GM21723 (cell line): ENCODE measurements around the gene MCAT.
A peak's percentile ranks its signal among the peaks of the same experiment; 100 is the strongest.
"Not testable (repeated sequence)": the region's sequence is repeated elsewhere in the genome, so short reads cannot be mapped to it uniquely, and the experiment has no call there.

Experiments used
- ATAC-seq: cut with Tn5 transposase; IDR thresholded peaks from one replicate; pipeline ENCODE4 v1.9.1; 2021; ENCODE audit warnings: mild to moderate bottlenecking, moderate library complexity; ENCODE audit not compliant: unreplicated experiment

MCAT gene

DNA sequence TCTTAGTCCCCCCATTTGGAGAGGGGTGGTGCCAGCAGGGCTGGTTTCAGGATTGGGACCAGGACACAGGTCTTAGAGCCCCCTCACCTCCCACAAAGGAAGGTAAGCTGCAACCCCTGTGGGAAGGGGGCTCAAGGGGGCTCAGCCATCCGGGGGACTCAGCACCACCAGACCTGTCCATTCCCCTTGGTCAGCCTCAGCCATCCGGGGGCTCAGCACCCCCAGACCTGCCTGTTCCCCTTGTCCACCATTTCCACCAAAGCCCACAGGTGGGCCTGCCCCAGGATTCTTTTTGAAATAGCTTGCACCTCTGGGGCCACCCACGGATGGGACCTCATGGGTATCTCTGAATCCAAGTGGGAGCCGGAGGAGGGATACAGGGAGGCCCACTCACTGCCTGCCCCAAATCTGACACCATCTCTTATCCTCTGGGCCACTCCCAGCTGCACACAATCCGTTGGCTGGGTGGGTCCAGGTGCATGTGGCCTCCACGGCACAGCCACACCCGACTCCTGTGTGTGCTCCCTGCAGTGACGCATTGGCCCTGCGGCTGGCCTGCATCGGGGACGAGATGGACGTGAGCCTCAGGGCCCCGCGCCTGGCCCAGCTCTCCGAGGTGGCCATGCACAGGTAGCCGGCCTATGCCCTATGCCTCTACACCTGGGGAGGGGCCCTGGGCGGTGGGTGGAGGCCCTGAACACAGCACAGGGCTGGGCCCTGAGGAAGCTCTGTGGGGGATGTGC is 15.9 kb downstream of the MCAT start:
- ATAC-seq: no peak

DNA sequence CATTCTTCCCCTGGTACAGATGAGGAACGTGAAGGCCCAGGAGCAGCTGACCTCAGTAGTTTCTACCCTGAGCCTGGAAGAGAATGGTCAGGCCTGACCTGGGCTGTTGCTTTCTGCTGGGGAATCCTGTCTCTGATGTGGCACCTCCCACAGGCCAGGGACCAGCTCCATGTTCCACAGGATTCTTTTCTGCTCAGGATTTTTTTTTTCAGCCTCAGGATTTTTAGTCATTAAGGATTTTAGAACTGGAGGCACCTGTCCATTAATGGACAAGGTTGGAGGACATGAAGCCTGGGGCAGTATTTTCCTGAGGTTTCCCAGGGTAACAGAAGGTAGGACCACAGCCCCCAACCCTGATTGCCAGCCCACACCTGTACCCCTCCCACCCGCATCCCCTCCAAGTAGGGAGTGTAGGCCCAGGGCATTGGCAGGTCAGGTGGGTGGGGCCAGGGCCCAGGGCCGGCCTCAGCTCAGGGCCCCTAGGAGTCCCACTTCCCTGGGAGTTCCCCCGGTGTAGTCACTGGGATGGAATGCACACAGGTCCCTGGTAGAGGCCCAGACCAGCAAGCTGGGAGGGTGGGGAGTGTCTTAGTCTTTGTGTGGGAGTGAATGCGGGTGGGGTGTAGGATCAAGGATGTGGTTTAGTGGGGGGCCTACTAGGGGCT is 16.6 kb downstream of the MCAT start:
- ATAC-seq: no peak

GRCh38 chr22:43118953-43119458 is 24.2 kb downstream of the MCAT start:
- peak; percentile 52 for ATAC-seq

DNA sequence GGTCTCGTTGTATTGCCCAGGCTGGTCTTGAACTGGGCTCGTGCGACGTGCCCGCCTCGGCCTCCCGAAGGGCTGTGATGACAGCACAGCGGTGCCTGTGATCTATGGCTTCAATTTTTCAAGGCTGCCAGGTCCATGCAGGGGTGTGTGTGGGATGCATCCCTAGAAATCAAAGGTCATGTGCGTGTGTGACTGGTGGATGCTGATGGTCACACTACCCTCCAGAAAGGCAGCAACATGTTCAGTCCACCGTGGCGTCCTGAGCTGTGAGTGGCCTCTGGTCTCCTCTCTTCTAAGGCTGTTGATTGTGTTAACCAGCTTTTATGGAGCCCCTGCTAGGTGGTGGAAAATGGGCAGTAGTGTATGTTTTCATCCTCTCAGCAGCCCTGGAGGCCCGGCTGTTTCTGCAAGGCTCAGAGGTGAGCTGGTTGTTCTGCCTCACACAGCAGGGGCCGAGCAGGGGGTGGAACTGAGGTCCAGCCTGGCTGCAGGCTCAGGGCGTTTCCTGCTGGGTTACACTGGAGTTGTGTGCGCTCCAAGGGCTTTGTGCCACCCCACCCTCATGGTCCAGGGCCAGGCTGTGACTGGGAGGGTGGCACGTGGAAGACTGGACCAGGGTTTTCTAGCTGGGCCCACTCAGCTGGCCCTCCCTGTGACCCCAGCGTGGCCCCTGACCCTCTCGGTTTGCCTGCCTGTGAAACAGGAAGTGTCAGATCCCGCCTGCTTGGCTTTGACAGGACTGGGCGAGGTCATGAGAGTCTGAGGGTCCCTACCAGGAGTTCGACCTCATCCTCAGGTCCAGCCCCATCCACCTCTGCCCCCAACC is 25.0 kb downstream of the MCAT start:
- no peak for ATAC-seq

DNA sequence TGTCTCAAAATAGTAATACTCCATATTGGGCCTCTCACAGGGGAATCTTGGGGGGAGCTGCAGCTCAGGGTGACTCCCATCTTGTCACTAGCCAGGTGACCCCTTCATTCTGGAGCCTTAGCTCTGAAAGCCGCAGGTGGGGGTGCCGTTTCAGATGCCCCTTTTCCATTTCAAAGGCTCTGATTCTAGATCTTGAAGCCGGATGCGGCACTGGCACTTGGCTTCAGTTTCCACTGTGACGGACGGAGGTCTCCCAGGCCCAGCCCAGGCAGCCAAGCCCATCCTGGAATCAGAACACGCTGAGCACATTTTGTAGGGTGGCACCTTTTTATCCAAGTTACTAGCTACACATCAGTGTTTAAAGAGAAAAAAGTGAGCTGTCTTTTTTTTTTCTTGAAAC is 26.3 kb downstream of the MCAT start:
- no peak for ATAC-seq

GRCh38 chr22:43114958-43115357 is 28.2 kb downstream of the MCAT start:
- no peak for ATAC-seq

GRCh38 chr22:43113526-43114251 is 29.5 kb downstream of the MCAT start:
- no peak for ATAC-seq

DNA sequence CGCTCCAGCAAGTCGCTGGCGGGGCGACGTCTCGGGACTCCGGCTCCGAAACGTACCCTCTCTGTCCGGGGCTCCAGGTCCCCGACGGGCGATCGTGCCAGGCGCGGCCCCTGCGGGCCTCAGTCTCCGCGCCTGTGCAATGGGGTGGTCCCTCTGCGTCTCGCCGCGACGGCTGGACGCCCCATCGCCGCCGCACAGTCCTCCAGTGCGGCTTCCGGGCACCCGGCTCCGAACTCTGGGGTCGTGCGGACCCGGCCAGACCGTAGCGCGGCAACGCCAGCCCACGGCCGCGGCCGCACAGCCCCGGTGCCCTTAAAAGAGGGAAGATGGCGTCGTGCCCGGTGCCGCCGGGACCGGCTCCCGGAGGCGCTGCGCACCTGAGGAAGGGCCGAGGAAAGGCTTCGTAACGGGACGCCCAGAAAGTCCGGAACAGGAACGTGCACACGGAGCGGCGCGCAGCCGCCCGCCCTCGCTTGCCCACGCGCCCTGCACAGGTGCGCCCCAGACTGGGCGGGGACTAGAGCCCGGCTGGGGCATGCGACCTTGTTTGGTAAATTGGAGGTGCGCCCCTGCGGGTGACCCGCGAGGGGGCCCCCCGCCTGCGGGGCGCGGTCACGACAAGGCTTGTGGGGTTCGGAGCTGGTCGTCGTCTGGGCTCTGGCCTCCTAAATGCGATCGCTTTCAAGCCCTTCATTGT is 32.1 kb downstream of the MCAT start:
- ATAC-seq: peak; percentile 67

DNA sequence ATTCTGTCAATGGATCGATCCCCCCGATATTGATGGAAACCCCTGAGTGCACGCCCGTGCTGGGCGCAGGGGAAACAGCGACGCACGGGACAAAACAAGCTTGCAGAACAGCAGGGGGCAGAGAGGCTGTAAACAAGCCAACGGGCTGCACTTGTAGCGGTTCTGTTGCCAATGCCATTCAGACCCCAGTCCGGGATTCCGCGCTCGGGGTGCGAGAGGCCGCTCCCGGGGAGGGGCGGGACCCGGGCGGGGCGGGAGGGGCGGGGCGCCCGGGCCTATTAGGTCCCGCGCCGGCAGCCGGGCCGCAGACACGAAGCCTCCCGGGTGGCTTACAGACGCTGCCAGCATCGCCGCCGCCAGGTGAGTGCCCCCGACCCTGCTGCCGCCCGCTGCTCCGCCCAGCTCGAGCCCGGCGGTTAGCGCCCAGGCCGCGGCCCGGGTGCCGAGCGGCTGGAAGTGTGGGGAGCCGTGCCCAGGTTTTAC is 32.7 kb downstream of the MCAT start, which contains the start of gene BIK:
TSS of gene BIK (plus strand) at position 307 of the 483 bp plus-strand sequence. CDS start 13,273 bp downstream, outside the sequence.
- ATAC-seq: peak; percentile 47

- ATAC-seq: no peak
Measured at GRCh38 chr22:43109921-43110443, 33.2 kb downstream of the MCAT start.

- ATAC-seq: no peak
Measured at GRCh38 chr22:43109511-43109910, 33.7 kb downstream of the MCAT start.

GRCh38 chr22:43106302-43106701 is 36.9 kb downstream of the MCAT start:
- no peak for ATAC-seq

DNA sequence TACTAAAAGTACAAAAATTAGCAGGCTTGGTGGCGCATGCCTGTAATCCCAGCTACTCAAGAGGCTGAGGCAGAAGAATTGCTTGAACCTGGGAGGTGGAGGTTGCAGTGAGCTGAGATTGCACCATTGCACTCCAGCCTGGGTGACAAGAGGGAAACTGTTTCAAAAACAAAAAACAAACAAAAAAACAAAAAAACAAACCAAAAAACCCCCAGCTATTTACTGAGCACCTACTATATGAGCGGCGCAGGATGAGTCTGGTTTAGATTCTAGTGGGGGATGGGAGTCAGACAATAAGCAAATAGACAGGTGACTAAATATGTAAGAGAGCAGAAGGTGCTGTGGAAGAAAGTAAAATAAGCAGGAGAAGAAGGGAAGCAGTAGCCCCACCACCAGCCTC is 38.2 kb downstream of the MCAT start:
- ATAC-seq: not testable (repeated sequence)

- not testable (repeated sequence) for ATAC-seq
Measured at GRCh38 chr22:43104056-43104625, 39.1 kb downstream of the MCAT start.

GRCh38 chr22:43101306-43101705 is 41.9 kb downstream of the MCAT start:
- no peak for ATAC-seq

GRCh38 chr22:43100225-43100624 is 43.0 kb downstream of the MCAT start:
- ATAC-seq: no peak

GRCh38 chr22:43099095-43099494 is 44.1 kb downstream of the MCAT start:
- no peak for ATAC-seq

GRCh38 chr22:43098356-43098755 is 44.8 kb downstream of the MCAT start:
- no peak for ATAC-seq

- no peak for ATAC-seq
Measured at GRCh38 chr22:43096420-43096819, 46.8 kb downstream of the MCAT start.
